ENCODE data around the gene TTC27.

DNA sequence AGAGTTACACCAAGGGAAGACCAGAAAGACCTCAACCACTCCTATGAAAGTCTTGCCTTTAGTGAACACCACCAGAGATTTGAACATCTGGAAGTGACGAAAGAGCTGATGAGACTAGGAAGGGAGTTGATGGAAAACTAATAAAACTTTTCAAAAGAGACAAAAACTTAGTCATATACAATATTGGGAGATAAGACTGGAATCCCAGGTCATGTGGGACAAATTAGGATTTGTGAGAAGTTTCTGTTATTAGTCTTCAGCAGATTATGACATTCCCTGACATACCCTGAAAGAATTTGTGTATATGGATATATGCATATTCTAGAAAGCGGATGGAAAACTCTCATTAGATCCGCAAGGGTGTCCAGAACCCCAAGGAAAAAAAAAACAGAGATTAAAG, 173.9 kb downstream of the TTC27 start:
- TF ChIP-seq, protein P1, sequence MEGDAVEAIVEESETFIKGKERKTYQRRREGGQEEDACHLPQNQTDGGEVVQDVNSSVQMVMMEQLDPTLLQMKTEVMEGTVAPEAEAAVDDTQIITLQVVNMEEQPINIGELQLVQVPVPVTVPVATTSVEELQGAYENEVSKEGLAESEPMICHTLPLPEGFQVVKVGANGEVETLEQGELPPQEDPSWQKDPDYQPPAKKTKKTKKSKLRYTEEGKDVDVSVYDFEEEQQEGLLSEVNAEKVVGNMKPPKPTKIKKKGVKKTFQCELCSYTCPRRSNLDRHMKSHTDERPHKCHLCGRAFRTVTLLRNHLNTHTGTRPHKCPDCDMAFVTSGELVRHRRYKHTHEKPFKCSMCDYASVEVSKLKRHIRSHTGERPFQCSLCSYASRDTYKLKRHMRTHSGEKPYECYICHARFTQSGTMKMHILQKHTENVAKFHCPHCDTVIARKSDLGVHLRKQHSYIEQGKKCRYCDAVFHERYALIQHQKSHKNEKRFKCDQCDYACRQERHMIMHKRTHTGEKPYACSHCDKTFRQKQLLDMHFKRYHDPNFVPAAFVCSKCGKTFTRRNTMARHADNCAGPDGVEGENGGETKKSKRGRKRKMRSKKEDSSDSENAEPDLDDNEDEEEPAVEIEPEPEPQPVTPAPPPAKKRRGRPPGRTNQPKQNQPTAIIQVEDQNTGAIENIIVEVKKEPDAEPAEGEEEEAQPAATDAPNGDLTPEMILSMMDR (IDR thresholded peaks at IDR 0.05): no peak
- TF ChIP-seq EP300 (IDR thresholded peaks at IDR 0.05): no peak
